ENCODE results near the gene PPM1B.

DNA sequence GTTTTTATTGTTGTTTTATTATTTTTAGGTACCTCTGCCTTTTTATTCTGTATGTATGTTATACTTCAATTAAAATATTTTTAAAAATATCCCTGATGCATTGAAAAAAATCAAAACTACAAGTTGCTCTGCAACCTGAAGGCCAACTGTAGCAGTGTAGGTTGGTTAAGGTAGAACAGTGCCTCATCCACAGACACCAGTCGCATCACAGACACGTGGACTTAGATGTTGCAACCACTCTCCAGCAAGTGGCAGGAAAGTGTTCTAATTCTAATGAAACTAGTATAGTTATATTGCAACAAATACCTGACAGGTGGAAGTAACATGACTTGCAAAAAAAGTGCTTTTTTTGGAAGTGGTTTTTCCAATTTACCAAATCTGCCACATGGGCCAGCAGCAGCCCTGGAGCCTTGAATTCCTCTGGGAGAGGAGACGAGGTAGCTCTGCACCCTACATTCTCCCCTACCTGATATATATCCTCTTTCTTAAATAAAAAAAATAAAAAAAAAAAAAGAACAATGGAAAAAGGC is 78.2 kb downstream of the PPM1B start:
- TF ChIP-seq ELF4 (IDR thresholded peaks at IDR 0.05) (no peak), SUZ12 (IDR thresholded peaks at IDR 0.05) (no peak), FOXM1 (IDR thresholded peaks at IDR 0.05; ENCODE audit: borderline replicate concordance) (no peak)
